HG03064 (cell line): Measurements from ENCODE around the gene MCF2L2.
A peak's percentile ranks its signal among the peaks of the same experiment; 100 is the strongest.
"Not testable (repeated sequence)": the region's sequence is repeated elsewhere in the genome, so short reads cannot be mapped to it uniquely, and the experiment has no call there.

Source experiments
- ATAC-seq: cut with Tn5 transposase; IDR thresholded peaks from one replicate; pipeline ENCODE4 v1.9.1; 2021; ENCODE audit warnings: low read depth; ENCODE audit not compliant: unreplicated experiment

The MCF2L2 gene

GRCh38 chr3:183182073-183182472 is 246.3 kb downstream of the MCF2L2 start:
- ATAC-seq = no peak

GRCh38 chr3:183181606-183182005 is 246.8 kb downstream of the MCF2L2 start:
- no peak for ATAC-seq

- ATAC-seq = no peak
Measured at GRCh38 chr3:183180784-183181295, 247.6 kb downstream of the MCF2L2 start.

- no peak for ATAC-seq
Measured at GRCh38 chr3:183180110-183180783, 248.2 kb downstream of the MCF2L2 start.

GRCh38 chr3:183179550-183179908 is 248.9 kb downstream of the MCF2L2 start:
- ATAC-seq = not testable (repeated sequence)

- ATAC-seq = no peak
Measured at GRCh38 chr3:183178833-183179549, 249.4 kb downstream of the MCF2L2 start.

GRCh38 chr3:183178512-183178832 is 249.9 kb downstream of the MCF2L2 start:
- no peak for ATAC-seq

GRCh38 chr3:183172051-183172639 is 256.3 kb downstream of the MCF2L2 start:
- no peak for ATAC-seq

- not testable (repeated sequence) for ATAC-seq
Measured at GRCh38 chr3:183167975-183168374, 260.4 kb downstream of the MCF2L2 start.

GRCh38 chr3:183163563-183163962 is 264.9 kb downstream of the MCF2L2 start:
- ATAC-seq = no peak

GRCh38 chr3:183161552-183162336 is 266.7 kb downstream of the MCF2L2 start:
- ATAC-seq = peak; percentile 69

GRCh38 chr3:183160616-183161015 is 267.8 kb downstream of the MCF2L2 start:
- ATAC-seq = no peak

- ATAC-seq = no peak
Measured at GRCh38 chr3:183159333-183159732, 269.1 kb downstream of the MCF2L2 start.

- ATAC-seq = peak; percentile 66
Measured at GRCh38 chr3:183158551-183159006, 269.8 kb downstream of the MCF2L2 start.

- ATAC-seq = peak; percentile 10
Measured at GRCh38 chr3:183158113-183158512, 270.3 kb downstream of the MCF2L2 start.

GRCh38 chr3:183156266-183156665 is 272.2 kb downstream of the MCF2L2 start:
- ATAC-seq = no peak

GRCh38 chr3:183155499-183155898 is 272.9 kb downstream of the MCF2L2 start:
- ATAC-seq = no peak

GRCh38 chr3:183153210-183153950 is 275.0 kb downstream of the MCF2L2 start:
- ATAC-seq = no peak

- no peak for ATAC-seq
Measured at GRCh38 chr3:183151821-183152351, 276.5 kb downstream of the MCF2L2 start.

GRCh38 chr3:183151086-183151485 is 277.3 kb downstream of the MCF2L2 start:
- ATAC-seq = no peak
